Measurements from ENCODE around the gene CNTFR. TPM values are rescaled to one million over a fixed set of nuclear protein-coding genes. Genes with fewer than 3 reads are reported as not detected.

The CNTFR gene
- total RNA-seq, 1 donor, result not detected

DNA sequence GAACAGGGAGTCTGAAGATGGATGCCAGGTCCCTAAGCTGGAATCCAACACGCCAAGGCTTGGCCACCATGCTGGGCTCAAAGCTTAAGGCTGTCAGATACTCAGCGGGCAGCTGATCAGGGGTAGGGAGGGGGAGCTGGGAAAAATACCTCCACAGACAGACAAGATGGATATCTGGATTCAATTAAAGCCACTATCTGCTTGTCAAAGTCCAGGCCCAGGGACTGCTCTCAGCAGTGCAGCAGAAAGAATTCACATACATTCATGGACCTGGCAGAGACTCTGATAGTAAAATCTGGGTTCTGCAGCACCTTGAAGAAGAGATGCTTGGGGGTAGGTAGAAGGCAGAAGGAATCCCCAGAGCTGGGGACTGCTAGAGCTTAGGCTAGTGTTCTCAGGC is 25.6 kb upstream of the CNTFR start:
- no peak for DNase-seq (ENCODE audit: low read depth)
- TF ChIP-seq, protein P1, sequence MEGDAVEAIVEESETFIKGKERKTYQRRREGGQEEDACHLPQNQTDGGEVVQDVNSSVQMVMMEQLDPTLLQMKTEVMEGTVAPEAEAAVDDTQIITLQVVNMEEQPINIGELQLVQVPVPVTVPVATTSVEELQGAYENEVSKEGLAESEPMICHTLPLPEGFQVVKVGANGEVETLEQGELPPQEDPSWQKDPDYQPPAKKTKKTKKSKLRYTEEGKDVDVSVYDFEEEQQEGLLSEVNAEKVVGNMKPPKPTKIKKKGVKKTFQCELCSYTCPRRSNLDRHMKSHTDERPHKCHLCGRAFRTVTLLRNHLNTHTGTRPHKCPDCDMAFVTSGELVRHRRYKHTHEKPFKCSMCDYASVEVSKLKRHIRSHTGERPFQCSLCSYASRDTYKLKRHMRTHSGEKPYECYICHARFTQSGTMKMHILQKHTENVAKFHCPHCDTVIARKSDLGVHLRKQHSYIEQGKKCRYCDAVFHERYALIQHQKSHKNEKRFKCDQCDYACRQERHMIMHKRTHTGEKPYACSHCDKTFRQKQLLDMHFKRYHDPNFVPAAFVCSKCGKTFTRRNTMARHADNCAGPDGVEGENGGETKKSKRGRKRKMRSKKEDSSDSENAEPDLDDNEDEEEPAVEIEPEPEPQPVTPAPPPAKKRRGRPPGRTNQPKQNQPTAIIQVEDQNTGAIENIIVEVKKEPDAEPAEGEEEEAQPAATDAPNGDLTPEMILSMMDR (IDR thresholded peaks at IDR 0.05; ENCODE audit: insufficient read depth, low read depth, low read length), result no peak
- no peak overlapping the region for H3K4me3 ChIP-seq (ENCODE audit: low read depth, low read length)

DNA sequence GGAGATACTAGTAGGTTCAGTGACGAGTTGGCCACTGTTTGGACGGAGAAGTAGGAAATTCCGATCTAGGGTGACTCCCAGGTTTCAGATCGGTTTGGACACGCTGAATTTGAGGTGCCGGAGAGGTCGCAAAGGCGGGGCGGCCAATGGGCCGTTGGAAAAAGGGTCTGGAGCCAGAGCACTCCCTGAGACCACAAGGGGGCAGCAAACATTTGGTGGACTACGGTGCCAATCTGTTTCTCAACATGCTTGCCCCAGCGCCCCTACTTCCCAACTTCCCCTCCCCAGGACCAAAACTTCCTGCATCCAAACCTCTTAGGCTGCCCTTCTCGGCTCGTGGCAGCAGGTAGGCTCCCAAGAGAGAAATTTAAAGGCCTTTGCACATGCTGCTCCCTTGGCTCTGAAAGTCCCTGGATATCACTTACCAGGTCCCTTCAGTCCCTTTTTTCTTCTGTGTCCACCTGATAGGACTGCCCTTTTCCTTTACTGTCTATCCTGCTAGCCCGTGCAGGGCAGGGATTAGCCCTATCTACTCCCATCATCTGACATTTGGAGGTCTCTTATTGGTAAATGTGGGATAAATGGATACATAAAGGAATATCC is 23.4 kb upstream of the CNTFR start:
- peak overlapping the region; percentile 82 for H3K4me3 ChIP-seq (ENCODE audit: low read depth, low read length)
- TF ChIP-seq, protein P1 (IDR thresholded peaks at IDR 0.05; ENCODE audit: insufficient read depth, low read depth, low read length), result peak; percentile 84
- DNase-seq (ENCODE audit: low read depth), result peak; percentile 67

DNA sequence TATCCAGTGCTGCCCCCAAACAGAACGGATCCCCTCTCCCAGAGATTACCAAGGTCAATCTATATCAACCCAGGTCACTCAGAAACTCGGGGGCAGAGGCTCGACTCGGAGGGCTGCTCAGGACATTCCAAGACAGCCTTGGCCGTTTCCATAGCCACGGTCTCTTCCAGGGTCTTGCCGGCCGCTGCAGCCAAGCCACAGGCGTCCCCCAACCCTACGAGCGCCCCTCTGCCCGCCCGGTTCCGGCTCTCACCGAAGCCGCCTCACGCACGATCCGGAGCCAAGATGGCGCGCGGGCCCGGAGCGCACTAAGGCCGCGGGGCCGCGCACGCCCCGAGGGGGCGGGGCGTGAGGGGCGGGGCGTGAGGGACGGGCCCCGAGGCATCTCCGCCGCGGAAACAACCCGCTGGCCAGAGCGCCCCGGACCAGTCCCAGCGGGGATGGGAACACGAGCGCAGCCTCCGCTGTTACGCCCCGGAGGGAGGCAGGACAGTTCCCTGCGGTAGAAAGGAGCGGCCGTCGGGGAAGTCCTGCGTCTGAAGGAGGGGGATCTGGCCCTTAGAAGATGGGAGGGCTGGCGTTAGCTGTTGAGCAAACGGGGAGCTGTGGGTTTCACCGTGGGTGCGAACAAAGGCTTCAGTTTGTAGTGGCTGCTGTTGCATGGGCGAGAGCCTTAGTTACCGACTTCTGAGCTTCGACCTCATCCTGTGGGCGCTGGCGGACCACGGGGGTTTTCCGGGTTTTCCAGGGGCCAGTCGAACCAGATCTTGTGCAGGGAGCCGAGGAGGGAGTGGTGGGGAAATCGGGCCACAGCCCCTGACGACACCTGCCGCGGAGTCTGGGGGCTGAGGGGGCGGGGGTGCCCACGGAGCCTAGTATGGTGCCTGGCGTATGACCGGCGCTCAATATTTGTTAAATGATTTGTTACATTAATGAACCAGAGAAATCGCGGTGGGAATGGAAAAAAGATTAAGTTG is 22.6 kb upstream of the CNTFR start, which contains the start of gene RPP25L:
TSS of gene RPP25L (minus strand) at position 287 of the 977 bp plus-strand sequence. CDS start 801 bp downstream, outside the sequence.
- peak; percentile 84 for DNase-seq (ENCODE audit: low read depth)
- H3K4me3 ChIP-seq (ENCODE audit: low read depth, low read length), result peak within 1 kb of the TSS; percentile 82
- TF ChIP-seq, protein P1 (IDR thresholded peaks at IDR 0.05; ENCODE audit: insufficient read depth, low read depth, low read length), result no peak

DNA sequence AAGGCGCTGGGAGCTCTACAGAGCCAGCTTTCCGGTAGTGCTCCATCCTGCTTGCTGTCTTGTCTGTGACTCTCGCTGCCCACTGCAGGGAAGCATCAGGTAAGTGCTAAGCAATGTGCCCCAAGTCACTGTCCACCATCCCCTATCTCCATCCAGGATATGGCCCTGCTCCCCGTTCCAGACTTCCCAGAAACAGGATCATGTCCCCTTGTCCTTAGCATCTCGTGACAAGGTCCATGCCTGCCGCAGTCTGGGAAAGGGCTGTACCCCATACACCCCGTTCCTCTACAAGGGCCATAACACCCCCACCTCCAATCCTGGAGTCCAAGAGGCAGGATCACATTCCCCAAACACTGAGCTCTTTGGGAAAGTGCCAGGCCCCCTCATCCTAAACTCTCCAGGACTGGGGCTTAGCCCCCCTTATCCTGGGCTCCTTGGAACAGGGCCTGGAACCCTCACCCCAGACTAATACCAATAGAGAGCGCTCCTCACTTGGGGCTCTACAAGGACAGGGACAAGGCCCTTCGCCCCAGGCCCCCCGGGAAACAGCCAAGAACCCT is 21.8 kb upstream of the CNTFR start:
- H3K4me3 ChIP-seq (ENCODE audit: low read depth, low read length), result peak overlapping the region; percentile 82
- TF ChIP-seq, protein P1 (IDR thresholded peaks at IDR 0.05; ENCODE audit: insufficient read depth, low read depth, low read length), result no peak
- no peak for DNase-seq (ENCODE audit: low read depth)

DNA sequence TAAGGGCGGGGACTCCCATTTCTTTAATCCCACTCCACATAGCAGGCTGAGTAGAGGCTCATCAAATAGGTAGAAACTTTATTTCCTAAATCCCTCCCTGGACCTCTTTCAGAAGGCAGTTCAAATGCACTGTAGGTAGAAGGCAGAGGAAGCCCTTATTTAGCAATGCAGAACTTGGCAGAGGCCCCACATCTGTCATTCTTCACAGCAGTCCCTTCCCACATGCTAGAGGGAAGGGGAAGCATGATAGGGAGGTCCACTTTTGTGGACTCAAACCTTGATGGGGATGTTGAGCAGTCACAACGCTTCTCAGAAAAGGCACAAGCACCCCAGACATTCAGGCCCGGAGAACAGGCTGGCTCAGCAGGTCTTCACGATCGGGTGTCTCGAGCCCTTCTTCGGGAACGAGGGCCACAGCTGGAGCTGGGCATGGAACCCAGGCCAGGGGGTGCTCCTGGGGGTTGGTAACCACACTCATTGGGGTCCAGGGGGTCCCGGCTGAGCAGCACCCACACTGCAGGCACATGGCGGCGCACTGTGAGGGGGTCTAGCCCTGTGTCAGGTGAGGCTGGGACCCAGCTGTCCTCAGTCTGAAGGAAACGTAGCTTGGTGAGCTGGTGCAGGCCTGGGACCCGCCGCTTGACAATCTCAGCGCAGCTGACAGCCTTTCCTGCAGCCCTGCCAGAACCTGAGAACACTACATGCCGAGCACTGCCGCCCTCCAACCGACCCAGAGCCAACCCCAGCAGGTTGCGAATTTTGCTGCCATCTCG is 21.1 kb upstream of the CNTFR start:
- H3K4me3 ChIP-seq (ENCODE audit: low read depth, low read length), result peak overlapping the region; percentile 82
- TF ChIP-seq, protein P1 (IDR thresholded peaks at IDR 0.05; ENCODE audit: insufficient read depth, low read depth, low read length), result no peak
- DNase-seq (ENCODE audit: low read depth), result no peak

DNA sequence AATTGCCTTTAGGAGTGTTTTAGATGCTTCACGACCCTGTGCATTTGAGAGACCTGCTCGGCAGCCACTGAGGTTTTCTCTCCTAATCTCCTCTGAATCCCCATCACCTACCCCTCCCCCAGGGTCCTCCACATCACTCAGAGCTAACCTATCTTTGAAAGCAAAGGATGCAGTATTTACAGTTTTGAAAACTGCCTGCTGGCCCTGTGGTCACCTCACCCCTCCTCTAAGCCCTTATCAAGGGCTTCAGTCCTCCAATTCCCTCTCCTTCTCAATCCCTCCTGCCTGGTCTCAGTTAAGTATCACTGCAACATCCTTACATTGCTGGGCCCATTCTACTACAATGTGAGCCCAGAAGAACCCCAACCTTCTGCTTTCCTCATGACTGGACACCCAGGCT is 17.8 kb upstream of the CNTFR start:
- no peak for DNase-seq (ENCODE audit: low read depth)
- no peak overlapping the region for H3K4me3 ChIP-seq (ENCODE audit: low read depth, low read length)
- TF ChIP-seq, protein P1 (IDR thresholded peaks at IDR 0.05; ENCODE audit: insufficient read depth, low read depth, low read length), result no peak

Measured in fibroblast of villous mesenchyme (primary cell).